Thoracic aorta (tissue), 2 donors: ENCODE results near the gene TMEM115. TPM values are rescaled to one million over a fixed set of nuclear protein-coding genes. Genes with fewer than 3 reads are reported as not detected.

Experiments
- ATAC-seq: fragments of 150-250 bp; one replicate; pipeline ENCODE4 v1.8.0; 2017; ENCODE audit warnings: low read depth; ENCODE audit not compliant: insufficient number of reproducible peaks, low FRiP score
- DNase-seq: peaks from one replicate; pipeline ENCODE4 v3.0.0-alpha.2; 2020; ENCODE audit warnings: low spot score
- H3K27ac ChIP-seq, 2 donors: fragments of 200-600 bp; sonication (generic); 1 replicate in 1 of 2; 2 replicates in 1 of 2; pipeline ENCODE4 v1.5.1; 2016; ENCODE audit warnings: mild to moderate bottlenecking in 2 of 2, moderate library complexity in 2 of 2
- H3K27me3 ChIP-seq: fragments of 200-600 bp; sonication (generic); replicated peaks from 2 replicates; pipeline ENCODE4 v1.6.0; 2016; ENCODE audit warnings: mild to moderate bottlenecking; ENCODE audit not compliant: insufficient read depth
- H3K36me3 ChIP-seq: fragments of 200-600 bp; sonication (generic); one replicate; pipeline ENCODE4 v1.5.1; 2016
- H3K4me1 ChIP-seq, 2 donors: fragments of 200-600 bp; sonication (generic); 1 replicate in 1 of 2; 2 replicates in 1 of 2; pipeline versions ENCODE4 v1.5.1 to v1.6.0; 2016; ENCODE audit warnings: low read depth in 2 of 2, mild to moderate bottlenecking in 1 of 2; ENCODE audit not compliant: control insufficient read depth in 1 of 2
- H3K4me3 ChIP-seq: fragments of 200-600 bp; sonication (generic); 2 replicates; pipeline ENCODE4 v1.5.1; 2016; ENCODE audit warnings: mild to moderate bottlenecking
- H3K9me3 ChIP-seq: fragments of 200-600 bp; sonication (generic); 2 replicates; pipeline ENCODE4 v1.5.1; 2016
- CTCF ChIP-seq: fragments of 200-600 bp; sonication (generic); IDR thresholded peaks from one replicate; pipeline ENCODE4 v1.5.1; 2019; ENCODE audit warnings: antibody characterized with exemption
- total RNA-seq, 2 donors: library from RNA; depleted of rRNA; stranded (reverse); fragments of >200 nt; gene quantifications; one replicate each; pipeline versions ENCODE4 v1.1.0 to v1.2.3, GENCODE V29; 2016

Gene TMEM115
- total RNA-seq, 2 donors from 2014 or later, result 55.0 to 57.7 TPM

GRCh38 chr3:50390508-50391224 lies 31.3 kb upstream of the TMEM115 start:
- no peaks in the 10 kb centered on the region for H3K9me3 ChIP-seq
- ATAC-seq, result peak; percentile 21
- H3K4me3 ChIP-seq, result no peak overlapping the region
- H3K27me3 ChIP-seq, result no peaks in the 10 kb centered on the region
- peaks cover 10 to 34% of the 10 kb centered on the region in 2 donors for H3K4me1 ChIP-seq
- no peak for DNase-seq
- H3K27ac ChIP-seq, result peak overlapping the region; percentile 63 to 64
- no peak for TF ChIP-seq CTCF
- H3K36me3 ChIP-seq, result no peaks in the 10 kb centered on the region

- H3K9me3 ChIP-seq, result no peaks in the 10 kb centered on the region
- no peak for TF ChIP-seq CTCF
- no peak overlapping the region for H3K4me3 ChIP-seq
- DNase-seq (no peak), ATAC-seq (no peak)
- no peaks in the 10 kb centered on the region for H3K27me3 ChIP-seq
- no peaks in the 10 kb centered on the region for H3K36me3 ChIP-seq
- H3K4me1 ChIP-seq, result peaks cover 10 to 34% of the 10 kb centered on the region in 2 donors
- no peak overlapping the region for H3K27ac ChIP-seq
These were observed 30.1 kb upstream of the TMEM115 start for GRCh38 chr3:50389414-50389767.

GRCh38 chr3:50388720-50389413 lies 29.5 kb upstream of the TMEM115 start:
- H3K27ac ChIP-seq, result no peak overlapping the region
- no peaks in the 10 kb centered on the region for H3K27me3 ChIP-seq
- no peaks in the 10 kb centered on the region for H3K36me3 ChIP-seq
- peaks cover 10 to 34% of the 10 kb centered on the region in 2 donors for H3K4me1 ChIP-seq
- ATAC-seq (no peak), DNase-seq (no peak)
- no peaks in the 10 kb centered on the region for H3K9me3 ChIP-seq
- no peak for TF ChIP-seq CTCF
- no peak overlapping the region for H3K4me3 ChIP-seq

GRCh38 chr3:50388016-50388719 lies 28.8 kb upstream of the TMEM115 start:
- H3K36me3 ChIP-seq, result no peaks in the 10 kb centered on the region
- DNase-seq, result no peak
- H3K4me1 ChIP-seq, result peaks cover 10 to 39% of the 10 kb centered on the region in 2 donors
- TF ChIP-seq CTCF, result no peak
- H3K27ac ChIP-seq, result no peak overlapping the region
- H3K27me3 ChIP-seq, result no peaks in the 10 kb centered on the region
- no peak overlapping the region for H3K4me3 ChIP-seq
- no peaks in the 10 kb centered on the region for H3K9me3 ChIP-seq
- no peak for ATAC-seq

- Histone ChIP-seq H3K4me3 (no peak overlapping the region), H3K4me1 (peaks cover 7 to 32% of the 10 kb centered on the region in 2 donors), H3K27ac (no peak overlapping the region), H3K27me3 (no peaks in the 10 kb centered on the region), H3K36me3 (no peaks in the 10 kb centered on the region), H3K9me3 (no peaks in the 10 kb centered on the region)
- ATAC-seq (no peak), DNase-seq (no peak)
- no peak for TF ChIP-seq CTCF
These were observed 26.4 kb upstream of the TMEM115 start for GRCh38 chr3:50385754-50386153.
